CD14-positive monocyte (primary cell): ENCODE data around the gene GLB1L3. TPM values are rescaled to one million over a fixed set of nuclear protein-coding genes. Genes with fewer than 3 reads are reported as not detected.
"Not testable (repeated sequence)": the region's sequence is repeated elsewhere in the genome, so short reads cannot be mapped to it uniquely, and the experiment has no call there.

Source experiments
- DNase-seq, 3 donors: peaks; one replicate each; pipeline ENCODE4 v3.0.0-alpha.2; 2011 to 2022
- H2AFZ ChIP-seq: 2 replicates; pipeline ENCODE4 v1.6.0; 2012; ENCODE audit warnings: mild to moderate bottlenecking, low read depth, low read length, inconsistent platforms; ENCODE audit not compliant: insufficient read depth, poor library complexity, severe bottlenecking
- H3K27ac ChIP-seq, 2 donors: 1 replicate in 1 of 2; 2 replicates in 1 of 2; pipeline ENCODE4 v1.5.1; 2012 to 2013; ENCODE audit warnings: low read length in 2 of 2, control low read depth in 1 of 2, inconsistent platforms in 1 of 2, low read depth in 1 of 2, mild to moderate bottlenecking in 1 of 2
- H3K27me3 ChIP-seq, 2 donors: one replicate each; pipeline versions ENCODE4 v1.6.0 to v1.6.1; 2011 to 2013; ENCODE audit warnings: low read length in 2 of 2; ENCODE audit not compliant: control insufficient read depth in 2 of 2, insufficient read depth in 2 of 2
- H3K36me3 ChIP-seq, 2 donors: replicated peaks in 1 of 2; 1 replicate in 1 of 2; 2 replicates in 1 of 2; pipeline versions ENCODE4 v1.5.1 to v1.6.1; 2012 to 2013; ENCODE audit warnings: low read length in 2 of 2, control low read depth in 1 of 2, inconsistent platforms in 1 of 2, mild to moderate bottlenecking in 1 of 2; ENCODE audit not compliant: insufficient read depth in 2 of 2, control insufficient read depth in 1 of 2
- H3K4me1 ChIP-seq, 2 donors: 1 replicate in 1 of 2; 2 replicates in 1 of 2; pipeline versions ENCODE4 v1.5.1 to v1.6.1; 2012 to 2013; ENCODE audit warnings: low read length in 2 of 2, control low read depth in 1 of 2, inconsistent platforms in 1 of 2, mild to moderate bottlenecking in 1 of 2, moderate library complexity in 1 of 2; ENCODE audit not compliant: insufficient read depth in 2 of 2, control insufficient read depth in 1 of 2
- H3K4me2 ChIP-seq: replicated peaks from 2 replicates; pipeline ENCODE3; 2012; ENCODE audit warnings: low read length, moderate library complexity, mild to moderate bottlenecking; ENCODE audit not compliant: poor library complexity, severe bottlenecking; ENCODE audit errors: extremely low read depth
- H3K4me3 ChIP-seq, 3 experiments: fragments of 200-600 bp in 1 of 3; sonication (generic) in 1 of 3; replicated peaks in 1 of 3; 1 replicate in 2 of 3; 2 replicates in 1 of 3; pipeline ENCODE4 v1.5.1; 2011 to 2013; ENCODE audit warnings: low read length in 3 of 3, mild to moderate bottlenecking in 3 of 3, control low read depth in 2 of 3, low read depth in 2 of 3, inconsistent platforms in 1 of 3, moderate library complexity in 1 of 3
- H3K79me2 ChIP-seq: 2 replicates; pipeline ENCODE4 v1.6.0; 2012; ENCODE audit warnings: mild to moderate bottlenecking, control low read depth, inconsistent platforms, low read length, moderate library complexity; ENCODE audit not compliant: insufficient read depth
- H3K9ac ChIP-seq: 2 replicates; pipeline ENCODE4 v1.6.0; 2017; ENCODE audit warnings: low read length, mild to moderate bottlenecking; ENCODE audit not compliant: insufficient read depth, poor library complexity, severe bottlenecking
- H3K9me3 ChIP-seq, 2 donors: replicated peaks in 1 of 2; 1 replicate in 1 of 2; 2 replicates in 1 of 2; pipeline versions ENCODE4 v1.5.1 to v1.6.1; 2012 to 2013; ENCODE audit warnings: low read length in 2 of 2, control low read depth in 1 of 2; ENCODE audit not compliant: control insufficient read depth in 1 of 2, insufficient read depth in 1 of 2
- H4K20me1 ChIP-seq: 2 replicates; pipeline ENCODE4 v1.6.0; 2012; ENCODE audit warnings: mild to moderate bottlenecking, low read length, control low read depth, moderate library complexity; ENCODE audit not compliant: insufficient read depth
- H3K27ac Mint-ChIP-seq, 7 donors: one replicate each; pipeline ENCODE4 v1.8.0; 2020; ENCODE audit warnings: mild to moderate bottlenecking in 7 of 7, mixed read lengths in 7 of 7, moderate library complexity in 6 of 7, inconsistent platforms in 2 of 7
- H3K27me3 Mint-ChIP-seq, 3 donors: one replicate each; pipeline ENCODE4 v1.8.0; 2021 to 2022; ENCODE audit warnings: low read depth in 3 of 3, mild to moderate bottlenecking in 3 of 3, mixed read lengths in 3 of 3, moderate library complexity in 3 of 3, inconsistent platforms in 1 of 3
- H3K36me3 Mint-ChIP-seq, 2 donors: one replicate each; pipeline ENCODE4 v1.8.0; 2020; ENCODE audit warnings: mixed read lengths in 2 of 2, inconsistent platforms in 1 of 2, mild to moderate bottlenecking in 1 of 2
- H3K4me1 Mint-ChIP-seq: one replicate; pipeline ENCODE4 v1.8.0; 2020; ENCODE audit warnings: mild to moderate bottlenecking, mixed read lengths
- H3K4me3 Mint-ChIP-seq, 2 donors: one replicate each; pipeline ENCODE4 v1.8.0; 2020; ENCODE audit warnings: mild to moderate bottlenecking in 2 of 2, mixed read lengths in 2 of 2, moderate library complexity in 1 of 2
- H3K9me3 Mint-ChIP-seq, 7 donors: one replicate each; pipeline ENCODE4 v1.8.0; 2020 to 2022; ENCODE audit warnings: mixed read lengths in 7 of 7, mild to moderate bottlenecking in 6 of 7, moderate library complexity in 6 of 7, inconsistent platforms in 2 of 7
- CTCF ChIP-seq: fragments of 200-600 bp; IDR thresholded peaks from one replicate; pipeline ENCODE4 v1.8.0; 2022; ENCODE audit warnings: antibody characterized with exemption, mild to moderate bottlenecking
- WGBS: methylation state at CpG from one replicate; pipeline ENCODE4 v1.1.5; 2013; ENCODE audit warnings: missing lambda C conversion rate; ENCODE audit not compliant: insufficient coverage; 5-methylcytosine and 5-hydroxymethylcytosine counted together
- intact Hi-C, 2 donors: fragments of 100-400 bp; cut with micrococcal nuclease; formaldehyde crosslinking; loops; one replicate each; pipeline versions ENCODE4 v1.15.0 to v1.15.1; 2023
- polyA plus RNA-seq, 3 donors: library from polyadenylated mRNA; depleted of rRNA in 1 of 3; unstranded in 2 of 3; stranded (reverse) in 1 of 3; fragments of 300-500 nt in 2 of 3; fragments of >200 nt in 1 of 3; fragmentation: Illumina TruSeq in 2 of 3; gene quantifications; 1 replicate in 2 of 3; 2 replicates in 1 of 3; pipeline ENCODE4 v1.2.3, GENCODE V29; 2012 to 2021

The GLB1L3 gene
- polyA plus RNA-seq, 3 donors = not detected

- Histone ChIP-seq H3K79me2 (no peaks in the 10 kb centered on the region), H3K27ac (no peak overlapping the region), H3K4me1 (no peaks in the 10 kb centered on the region), H4K20me1 (no peaks in the 10 kb centered on the region), H3K4me3 (no peak overlapping the region), H3K4me2 (no peak overlapping the region), H3K9me3 (no peaks in the 10 kb centered on the region), H3K27me3 (no peaks in the 10 kb centered on the region), H3K36me3 (no peaks in the 10 kb centered on the region), H3K9ac (no peak overlapping the region), H2AFZ (no peak overlapping the region)
- 86% methylated on average over 10 of the region's 15 CpGs for WGBS
- DNase-seq = no peak
- Mint-ChIP-seq H3K4me1 (no peaks in the 10 kb centered on the region), H3K27ac (no peak overlapping the region), H3K27me3 (peaks cover 2 to 9% (median 7%) of the 10 kb centered on the region in 3 donors), H3K9me3 (no peaks in the 10 kb centered on the region), H3K36me3 (no peaks in the 10 kb centered on the region), H3K4me3 (no peak overlapping the region)
- intact Hi-C loops = no loop called here
- no peak for TF ChIP-seq CTCF
These were observed 67.5 kb downstream of the GLB1L3 start for GRCh38 chr11:134343646-134344045.

GRCh38 chr11:134344497-134345236 is 68.5 kb downstream of the GLB1L3 start:
- H3K9me3 ChIP-seq, intact Hi-C loops, H3K27ac ChIP-seq, DNase-seq, H3K36me3 ChIP-seq, H2AFZ ChIP-seq, H4K20me1 ChIP-seq, H3K9me3 Mint-ChIP-seq, H3K27me3 ChIP-seq, H3K79me2 ChIP-seq, H3K4me1 ChIP-seq, H3K27me3 Mint-ChIP-seq, H3K27ac Mint-ChIP-seq, H3K4me1 Mint-ChIP-seq, H3K9ac ChIP-seq, H3K4me3 Mint-ChIP-seq, H3K4me2 ChIP-seq, H3K36me3 Mint-ChIP-seq, H3K4me3 ChIP-seq: not testable (repeated sequence)
- 90% methylated on average over 17 of the region's 28 CpGs for WGBS
